Measurements from ENCODE around the gene PIK3R4. TPM values are rescaled to one million over a fixed set of nuclear protein-coding genes. Genes with fewer than 3 reads are reported as not detected.

Gene PIK3R4
- total and polyA plus RNA-seq, 4 donors, result 14.3 to 36.6 (median 22.2) TPM

DNA sequence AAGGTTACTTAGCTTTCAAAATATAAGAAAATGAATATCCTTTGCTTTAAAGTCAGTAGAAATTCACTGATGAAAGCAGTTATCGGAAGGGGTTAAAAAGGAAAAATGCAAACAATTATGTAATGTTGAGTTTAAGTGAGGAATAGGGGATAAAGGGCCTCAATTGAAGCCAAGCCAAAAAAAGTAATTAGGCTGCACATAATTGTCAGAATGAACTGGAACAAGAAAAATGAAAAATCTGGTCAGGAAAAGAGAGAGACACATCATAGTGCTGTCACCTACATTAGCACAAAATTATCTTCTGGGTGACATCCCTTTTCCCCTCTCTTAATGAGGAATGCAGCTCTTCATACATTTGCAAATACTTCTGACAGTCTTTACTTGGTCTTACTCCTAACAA, 48.8 kb upstream of the PIK3R4 start:
- H3K9me3 ChIP-seq (ENCODE audit: control insufficient read depth in 4 of 4, low read length in 3 of 4), result no peaks in the 10 kb centered on the region
- no peak overlapping the region for H3K4me3 ChIP-seq (ENCODE audit: low read depth in 1 of 3, low read length in 3 of 3)
- DNase-seq (ENCODE audit: low spot score), result no peak
- H3K4me1 ChIP-seq (ENCODE audit: control insufficient read depth in 4 of 4, insufficient read depth in 4 of 4, low read length in 3 of 4), result no peaks in the 10 kb centered on the region
- H3K9ac ChIP-seq (ENCODE audit: low read depth in 1 of 2, low read length in 2 of 2), result no peak overlapping the region
- H3K36me3 ChIP-seq (ENCODE audit: control insufficient read depth in 4 of 4, insufficient read depth in 3 of 4, low read depth in 1 of 4, low read length in 3 of 4), result no peaks in the 10 kb centered on the region
- WGBS, result 86% methylated on average over 1 of the region's 1 CpG
- H3K27ac ChIP-seq (ENCODE audit: low read depth in 1 of 2, low read length in 2 of 2), result no peak overlapping the region
- no peak for TF ChIP-seq ZBTB33 (IDR thresholded peaks at IDR 0.05)
- TF ChIP-seq SP1 (IDR thresholded peaks at IDR 0.05), result no peak
- TF ChIP-seq, protein P1, sequence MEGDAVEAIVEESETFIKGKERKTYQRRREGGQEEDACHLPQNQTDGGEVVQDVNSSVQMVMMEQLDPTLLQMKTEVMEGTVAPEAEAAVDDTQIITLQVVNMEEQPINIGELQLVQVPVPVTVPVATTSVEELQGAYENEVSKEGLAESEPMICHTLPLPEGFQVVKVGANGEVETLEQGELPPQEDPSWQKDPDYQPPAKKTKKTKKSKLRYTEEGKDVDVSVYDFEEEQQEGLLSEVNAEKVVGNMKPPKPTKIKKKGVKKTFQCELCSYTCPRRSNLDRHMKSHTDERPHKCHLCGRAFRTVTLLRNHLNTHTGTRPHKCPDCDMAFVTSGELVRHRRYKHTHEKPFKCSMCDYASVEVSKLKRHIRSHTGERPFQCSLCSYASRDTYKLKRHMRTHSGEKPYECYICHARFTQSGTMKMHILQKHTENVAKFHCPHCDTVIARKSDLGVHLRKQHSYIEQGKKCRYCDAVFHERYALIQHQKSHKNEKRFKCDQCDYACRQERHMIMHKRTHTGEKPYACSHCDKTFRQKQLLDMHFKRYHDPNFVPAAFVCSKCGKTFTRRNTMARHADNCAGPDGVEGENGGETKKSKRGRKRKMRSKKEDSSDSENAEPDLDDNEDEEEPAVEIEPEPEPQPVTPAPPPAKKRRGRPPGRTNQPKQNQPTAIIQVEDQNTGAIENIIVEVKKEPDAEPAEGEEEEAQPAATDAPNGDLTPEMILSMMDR (IDR thresholded peaks at IDR 0.05; ENCODE audit: low read depth, low read length, missing input control), result no peak
- TF ChIP-seq FOXA2 (IDR thresholded peaks at IDR 0.05), result no peak
- no peak for TF ChIP-seq JUND (IDR thresholded peaks at IDR 0.05)
- H3K27me3 ChIP-seq (ENCODE audit: control insufficient read depth in 4 of 4, insufficient read depth in 4 of 4, low read length in 3 of 4), result no peaks in the 10 kb centered on the region

DNA sequence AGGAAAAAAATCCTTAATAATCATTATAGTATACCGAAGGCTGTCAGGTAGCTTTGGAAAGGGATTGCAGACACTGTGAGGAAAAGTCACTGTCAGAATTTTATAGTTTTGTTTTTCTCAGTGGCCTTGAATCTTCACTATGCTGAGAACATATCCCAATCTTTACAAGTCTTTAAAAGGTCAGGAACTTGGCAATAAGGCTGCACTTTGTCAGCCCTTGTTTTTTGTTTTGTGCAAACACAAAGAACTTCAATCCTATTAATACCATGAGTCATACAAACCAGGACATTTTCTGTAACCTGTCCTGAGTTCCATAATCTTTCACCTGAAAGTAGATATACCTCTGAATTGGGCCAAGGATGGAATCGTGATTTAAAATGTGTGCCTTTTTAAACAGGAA, 45.6 kb upstream of the PIK3R4 start:
- no peaks in the 10 kb centered on the region for H3K4me1 ChIP-seq (ENCODE audit: control insufficient read depth in 4 of 4, insufficient read depth in 4 of 4, low read length in 3 of 4)
- H3K36me3 ChIP-seq (ENCODE audit: control insufficient read depth in 4 of 4, insufficient read depth in 3 of 4, low read depth in 1 of 4, low read length in 3 of 4), result no peaks in the 10 kb centered on the region
- WGBS, result 86% methylated on average over 2 of the region's 2 CpGs
- H3K27me3 ChIP-seq (ENCODE audit: control insufficient read depth in 4 of 4, insufficient read depth in 4 of 4, low read length in 3 of 4), result no peaks in the 10 kb centered on the region
- no peaks in the 10 kb centered on the region for H3K9me3 ChIP-seq (ENCODE audit: control insufficient read depth in 4 of 4, low read length in 3 of 4)
- no peak overlapping the region for H3K4me3 ChIP-seq (ENCODE audit: low read depth in 1 of 3, low read length in 3 of 3)
- no peak overlapping the region for H3K27ac ChIP-seq (ENCODE audit: low read depth in 1 of 2, low read length in 2 of 2)
- no peak overlapping the region for H3K9ac ChIP-seq (ENCODE audit: low read depth in 1 of 2, low read length in 2 of 2)
- no peak for DNase-seq (ENCODE audit: low spot score)
- TF ChIP-seq RXRA (IDR thresholded peaks at IDR 0.05) (no peak), GABPA (IDR thresholded peaks at IDR 0.05 in 1 of 2, conservative IDR thresholded peaks at IDR 0.05 in 1 of 2) (no peak), MAX (IDR thresholded peaks at IDR 0.05) (no peak), REST (IDR thresholded peaks at IDR 0.05) (no peak), EGR1 (IDR thresholded peaks at IDR 0.05; ENCODE audit: low read depth in 2 of 2) (no peak), YY1 (IDR thresholded peaks at IDR 0.05) (no peak), HNF4G (IDR thresholded peaks at IDR 0.05) (no peak), NR2F2 (IDR thresholded peaks at IDR 0.05) (no peak), RAD21 (IDR thresholded peaks at IDR 0.05) (no peak), FOXA1 (IDR thresholded peaks at IDR 0.05) (no peak), JUND (IDR thresholded peaks at IDR 0.05) (no peak), HNF4A (conservative IDR thresholded peaks at IDR 0.05) (no peak), FOXA2 (IDR thresholded peaks at IDR 0.05) (no peak), TAF1 (conservative IDR thresholded peaks at IDR 0.05) (no peak)
- TF ChIP-seq, protein P1 (IDR thresholded peaks at IDR 0.05; ENCODE audit: low read depth, low read length, missing input control), result no peak
- TF ChIP-seq, protein P2, sequence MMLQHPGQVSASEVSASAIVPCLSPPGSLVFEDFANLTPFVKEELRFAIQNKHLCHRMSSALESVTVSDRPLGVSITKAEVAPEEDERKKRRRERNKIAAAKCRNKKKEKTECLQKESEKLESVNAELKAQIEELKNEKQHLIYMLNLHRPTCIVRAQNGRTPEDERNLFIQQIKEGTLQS (IDR thresholded peaks at IDR 0.05), result no peak
